Cardiac fibroblast (primary cell): ENCODE results near the gene EVA1B.
A peak's percentile ranks its signal among the peaks of the same experiment; 100 is the strongest.

Source experiments
- DNase-seq, 2 donors: peaks; one replicate each; pipeline versions ENCODE4 v3.0.0 to v3.0.0-alpha.2; 2010; ENCODE audit warnings: low read depth in 2 of 2
- H3K4me3 ChIP-seq, 2 donors: replicated peaks in 1 of 2; 1 replicate in 1 of 2; 2 replicates in 1 of 2; pipeline ENCODE4 v1.5.1; 2011; ENCODE audit warnings: low read depth in 2 of 2, low read length in 2 of 2, mild to moderate bottlenecking in 2 of 2, moderate library complexity in 1 of 2
- TF ChIP-seq, protein P1 (sequence below): IDR thresholded peaks from one replicate; pipeline ENCODE4 v1.5.1; 2011; ENCODE audit warnings: low read depth, mild to moderate bottlenecking, low read length, inconsistent platforms

EVA1B gene

DNA sequence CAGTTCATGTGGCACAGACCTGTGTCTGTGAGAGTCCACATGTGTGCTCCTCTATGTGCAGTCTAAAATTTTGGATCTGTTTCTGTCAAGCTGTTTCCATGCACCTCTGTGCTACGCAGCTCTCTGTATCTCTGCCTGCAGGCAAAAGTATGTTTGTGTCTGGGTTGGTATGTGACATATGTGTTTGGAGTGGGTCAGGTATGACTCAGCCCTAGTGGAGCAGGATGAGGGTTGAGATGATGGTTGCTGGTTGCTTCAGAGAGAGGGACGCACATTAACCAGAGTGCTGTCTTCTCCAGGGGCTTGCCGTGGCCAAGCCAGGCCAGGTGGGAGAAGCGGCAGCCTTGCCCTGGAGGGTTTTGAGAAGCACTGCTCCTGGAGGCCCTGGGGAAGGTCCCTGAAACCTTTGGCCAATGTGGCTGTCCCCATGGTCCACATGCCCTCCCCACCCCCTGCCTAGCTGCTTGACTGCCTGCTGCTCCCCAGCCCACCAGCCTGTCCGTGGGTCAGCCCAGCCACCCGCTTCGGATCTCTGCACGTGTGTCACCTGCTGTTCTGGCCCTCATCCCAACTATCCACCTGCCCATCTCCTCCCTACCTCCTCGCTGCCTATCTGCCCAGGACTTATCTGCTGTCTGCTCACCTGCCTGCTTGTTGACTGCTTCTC lies 4.1 kb upstream of the EVA1B start:
- no peak overlapping the region for H3K4me3 ChIP-seq
- TF ChIP-seq, protein P1, sequence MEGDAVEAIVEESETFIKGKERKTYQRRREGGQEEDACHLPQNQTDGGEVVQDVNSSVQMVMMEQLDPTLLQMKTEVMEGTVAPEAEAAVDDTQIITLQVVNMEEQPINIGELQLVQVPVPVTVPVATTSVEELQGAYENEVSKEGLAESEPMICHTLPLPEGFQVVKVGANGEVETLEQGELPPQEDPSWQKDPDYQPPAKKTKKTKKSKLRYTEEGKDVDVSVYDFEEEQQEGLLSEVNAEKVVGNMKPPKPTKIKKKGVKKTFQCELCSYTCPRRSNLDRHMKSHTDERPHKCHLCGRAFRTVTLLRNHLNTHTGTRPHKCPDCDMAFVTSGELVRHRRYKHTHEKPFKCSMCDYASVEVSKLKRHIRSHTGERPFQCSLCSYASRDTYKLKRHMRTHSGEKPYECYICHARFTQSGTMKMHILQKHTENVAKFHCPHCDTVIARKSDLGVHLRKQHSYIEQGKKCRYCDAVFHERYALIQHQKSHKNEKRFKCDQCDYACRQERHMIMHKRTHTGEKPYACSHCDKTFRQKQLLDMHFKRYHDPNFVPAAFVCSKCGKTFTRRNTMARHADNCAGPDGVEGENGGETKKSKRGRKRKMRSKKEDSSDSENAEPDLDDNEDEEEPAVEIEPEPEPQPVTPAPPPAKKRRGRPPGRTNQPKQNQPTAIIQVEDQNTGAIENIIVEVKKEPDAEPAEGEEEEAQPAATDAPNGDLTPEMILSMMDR = no peak
- DNase-seq = peak in 1 of 2 donors; percentile 50

DNA sequence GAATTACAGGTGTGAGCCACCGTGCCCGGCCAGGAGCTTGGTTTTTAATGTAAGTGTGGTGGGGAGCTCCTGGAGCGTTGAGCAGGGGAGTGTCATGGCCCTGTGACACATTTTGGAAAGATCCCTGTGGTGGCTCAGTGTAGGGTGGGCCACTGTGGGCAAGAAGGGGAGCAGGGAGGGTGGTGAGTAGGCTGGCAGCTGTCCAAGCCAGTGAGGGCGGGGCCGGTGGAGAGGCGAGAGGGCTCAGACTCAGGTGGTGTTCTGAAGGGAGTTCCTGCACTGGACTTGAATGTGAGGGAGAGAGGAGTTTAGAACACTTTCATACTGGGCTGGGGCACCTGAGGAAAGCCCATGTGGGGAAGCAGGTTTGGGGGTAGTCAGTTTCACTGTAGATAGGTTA lies 3.1 kb upstream of the EVA1B start:
- TF ChIP-seq, protein P1 = no peak
- DNase-seq = no peak
- H3K4me3 ChIP-seq = no peak overlapping the region

DNA sequence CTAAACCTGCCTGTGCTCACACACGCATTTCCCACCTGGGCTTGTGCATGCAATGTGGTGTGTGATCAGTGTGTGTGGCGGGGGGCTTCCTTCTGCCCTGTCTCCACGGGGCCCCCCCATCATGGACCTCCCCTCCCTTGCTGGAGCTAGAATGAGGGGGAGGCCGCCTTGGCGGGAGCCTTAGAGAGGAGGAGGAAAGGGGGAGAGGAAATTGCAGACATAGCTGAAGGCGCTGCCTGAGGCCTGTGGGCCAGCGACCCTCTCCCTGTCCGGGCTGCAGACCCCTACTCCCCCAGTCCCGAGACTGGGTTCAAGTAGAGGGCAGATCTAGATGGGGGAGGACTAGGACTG lies 883 bp upstream of the EVA1B start:
- TF ChIP-seq, protein P1 = no peak
- peak in 1 of 2 donors; percentile 22 for DNase-seq
- H3K4me3 ChIP-seq = no peak overlapping the region

DNA sequence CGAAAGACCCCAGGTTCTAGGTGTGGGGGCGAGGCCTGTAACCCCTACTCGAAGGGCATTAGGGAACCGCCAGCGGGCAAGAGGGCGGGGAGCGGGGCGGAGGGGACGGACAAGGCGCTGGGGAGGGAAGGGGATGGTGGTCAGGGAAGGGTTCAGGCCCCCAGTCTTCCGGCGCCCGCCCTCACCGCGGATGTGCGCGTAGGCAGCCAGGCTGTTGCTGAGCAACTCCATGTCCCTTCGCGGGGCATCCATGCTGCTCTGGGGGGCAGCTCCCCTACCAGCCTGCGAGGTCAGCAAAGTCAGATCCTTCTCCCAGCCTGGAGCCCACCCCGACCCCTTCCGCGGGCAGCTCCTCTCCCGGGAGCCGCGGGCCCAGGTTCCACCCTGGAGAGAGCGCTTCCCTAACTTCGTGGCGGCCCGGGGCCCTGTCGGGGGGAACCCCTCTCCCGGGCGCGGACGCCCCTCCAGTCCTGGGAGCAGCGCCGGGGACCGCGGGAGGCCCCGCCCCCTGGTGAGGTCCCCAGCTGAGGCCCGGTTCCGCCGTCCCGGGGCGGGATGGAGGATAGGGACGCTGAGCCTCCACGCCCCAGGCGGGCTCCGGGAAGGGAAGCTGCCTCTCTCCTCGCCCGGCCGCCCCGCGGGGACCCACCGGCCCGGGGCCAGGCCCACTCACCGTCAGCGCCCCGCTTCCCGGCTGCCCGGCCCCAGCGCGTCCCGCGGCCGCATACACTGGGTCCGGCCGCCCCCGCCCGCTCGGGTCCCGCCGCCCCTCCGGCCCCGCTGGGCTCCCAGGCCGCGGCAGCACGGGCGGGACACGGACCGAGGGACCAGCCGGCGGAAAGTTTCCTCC lies 434 bp downstream of the EVA1B start:
- peak; percentile 71 to 76 for DNase-seq
- TF ChIP-seq, protein P1 = no peak
- H3K4me3 ChIP-seq = peak overlapping the region; percentile 78 to 81

DNA sequence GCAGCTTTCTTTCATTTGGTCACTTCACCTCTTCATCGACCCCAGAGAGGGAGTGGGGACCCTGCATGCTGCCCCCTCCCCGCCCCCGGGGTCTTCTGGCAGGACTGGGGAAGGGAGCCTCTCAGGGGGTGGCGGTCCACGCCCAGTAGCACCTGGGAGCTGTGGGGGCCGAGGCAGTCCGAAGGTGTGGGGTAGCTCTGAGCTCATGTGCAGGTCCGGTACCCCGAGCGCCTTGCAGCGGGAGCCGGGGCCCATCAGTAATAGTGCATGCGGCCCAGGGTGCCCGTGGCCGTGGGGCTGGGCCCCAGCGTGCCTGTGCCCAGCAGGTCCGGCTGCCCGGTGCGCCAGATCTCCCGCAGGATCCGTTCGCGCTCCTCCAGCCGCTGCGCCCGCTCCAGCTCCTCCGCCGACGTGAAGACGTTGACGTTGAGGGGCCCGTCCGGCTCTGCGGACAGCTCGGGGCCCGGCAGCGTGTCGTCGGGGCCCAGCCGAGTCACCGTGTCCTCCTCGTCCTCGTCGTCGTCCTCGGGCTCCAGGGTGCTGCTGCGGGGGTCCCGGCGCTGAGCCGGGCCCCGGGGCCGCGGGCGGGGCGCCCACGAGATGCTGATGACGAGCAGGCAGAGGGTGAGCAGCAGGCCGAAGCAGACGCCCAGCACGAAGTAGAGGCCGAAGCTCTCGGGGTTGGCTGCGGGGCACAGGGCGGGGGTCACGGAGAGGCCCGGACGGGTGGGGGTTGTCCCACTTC lies 1.2 kb downstream of the EVA1B start:
- DNase-seq = peak; percentile 24 to 45
- TF ChIP-seq, protein P1 = no peak
- peak overlapping the region; percentile 78 to 81 for H3K4me3 ChIP-seq

DNA sequence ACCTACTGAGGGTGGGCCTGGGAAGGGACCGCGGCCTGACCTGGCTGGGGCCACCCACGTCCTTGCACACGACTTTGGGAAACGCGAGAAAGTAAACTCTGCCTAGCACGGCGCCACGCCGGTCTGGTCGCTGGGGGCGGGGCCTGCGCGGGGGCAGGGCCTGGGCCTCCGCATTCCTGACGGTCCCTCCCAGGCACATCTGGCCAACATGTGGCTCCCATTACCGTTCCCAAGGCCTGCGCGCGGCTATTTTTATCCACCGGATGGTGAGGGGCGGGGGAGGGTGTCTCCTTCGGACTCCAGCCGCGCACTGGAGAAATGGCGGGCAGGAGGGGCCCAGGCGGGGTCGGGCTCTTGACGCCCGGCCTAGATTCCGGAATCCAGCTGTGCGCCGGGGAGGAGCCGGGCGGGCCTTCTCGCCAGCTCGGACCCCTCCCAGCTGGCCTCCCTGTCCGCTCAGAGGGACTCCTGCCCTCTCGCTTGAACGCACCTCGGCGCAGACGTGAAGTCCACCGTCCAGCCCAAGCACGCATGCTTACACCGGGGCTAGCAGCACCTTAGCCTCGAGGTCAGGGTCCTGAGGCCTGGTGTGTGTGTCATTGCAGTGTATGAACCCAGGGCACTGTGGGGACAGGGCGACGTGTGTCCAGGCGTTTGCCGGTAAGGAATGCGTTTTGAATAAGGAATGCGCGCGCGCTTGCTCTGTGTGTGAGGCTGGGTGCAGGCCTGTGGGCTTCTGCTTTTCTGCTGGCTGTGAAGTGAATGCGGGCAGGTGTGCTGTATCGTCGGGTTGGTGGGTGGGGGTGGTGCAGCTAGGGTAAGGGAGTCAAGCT lies 2.1 kb downstream of the EVA1B start:
- peak; percentile 93 to 97 for DNase-seq
- TF ChIP-seq, protein P1 = no peak
- peak overlapping the region; percentile 78 to 81 for H3K4me3 ChIP-seq
